HepG2 (cell line): Measurements from ENCODE around the gene CARD16. TPM values are rescaled to one million over a fixed set of nuclear protein-coding genes. Genes with fewer than 3 reads are reported as not detected.

Source experiments
- CREM ChIP-seq, 2 experiments: sonication (generic) in 1 of 2; formaldehyde crosslinking in 1 of 2; IDR thresholded peaks; 2 replicates each; pipeline versions ENCODE4 v1.4.0 to v1.6.1; 2016 to 2020; ENCODE audit warnings: antibody characterized with exemption in 1 of 2, mild to moderate bottlenecking in 1 of 2, missing genetic modification reagents in 1 of 2
- FOXC1 ChIP-seq: sonication (generic); formaldehyde crosslinking; IDR thresholded peaks from 2 replicates; pipeline ENCODE4 v1.8.0; 2022; ENCODE audit warnings: mild to moderate bottlenecking, missing genetic modification reagents, borderline replicate concordance
- GABPB1 ChIP-seq: IDR thresholded peaks from 2 replicates; pipeline ENCODE4 v1.6.1; 2016; ENCODE audit warnings: mild to moderate bottlenecking, missing genetic modification reagents, moderate library complexity, missing compliant biosample characterization
- KMT2B ChIP-seq: IDR thresholded peaks from 2 replicates; pipeline ENCODE4 v1.6.1; 2016; ENCODE audit warnings: missing genetic modification reagents, missing compliant biosample characterization
- NCOA1 ChIP-seq: sonication (generic); formaldehyde crosslinking; IDR thresholded peaks from 2 replicates; pipeline ENCODE4 v1.9.0; 2021; ENCODE audit warnings: missing genetic modification reagents
- NCOA2 ChIP-seq: sonication (generic); formaldehyde crosslinking; IDR thresholded peaks from 2 replicates; pipeline ENCODE4 v1.8.0; 2022; ENCODE audit warnings: inconsistent platforms
- SP140L ChIP-seq: sonication (generic); formaldehyde crosslinking; IDR thresholded peaks from 2 replicates; pipeline ENCODE4 v1.4.0; 2020; ENCODE audit warnings: missing genetic modification reagents, borderline replicate concordance
- YEATS2 ChIP-seq: sonication (generic); formaldehyde crosslinking; IDR thresholded peaks from 2 replicates; pipeline ENCODE4 v1.4.0; 2020; ENCODE audit warnings: missing genetic modification reagents, borderline replicate concordance
- ZFP62 ChIP-seq: sonication (generic); formaldehyde crosslinking; IDR thresholded peaks from 2 replicates; pipeline ENCODE4 v1.4.0; 2020; ENCODE audit warnings: missing genetic modification reagents
- ZNF292 ChIP-seq: sonication (generic); formaldehyde crosslinking; IDR thresholded peaks from 2 replicates; pipeline ENCODE4 v1.8.1; 2022; ENCODE audit warnings: mild to moderate bottlenecking, low read depth, missing genetic modification reagents, borderline replicate concordance
- ZNF501 ChIP-seq: sonication (generic); formaldehyde crosslinking; IDR thresholded peaks from 2 replicates; pipeline ENCODE4 v1.5.1; 2020; ENCODE audit warnings: mild to moderate bottlenecking, moderate library complexity, missing genetic modification reagents
- ZNF564 ChIP-seq: sonication (generic); formaldehyde crosslinking; IDR thresholded peaks from 2 replicates; pipeline ENCODE4 v1.8.1; 2023; ENCODE audit warnings: mild to moderate bottlenecking, missing genetic modification reagents
- ZNF768 ChIP-seq: sonication (generic); formaldehyde crosslinking; IDR thresholded peaks from 2 replicates; pipeline ENCODE4 v1.4.0; 2020; ENCODE audit warnings: missing genetic modification reagents
- ZNF878 ChIP-seq: sonication (generic); formaldehyde crosslinking; IDR thresholded peaks from 2 replicates; pipeline ENCODE4 v1.8.1; 2023; ENCODE audit warnings: mild to moderate bottlenecking, missing genetic modification reagents, moderate library complexity
- polyA plus RNA-seq, 8 experiments: library from polyadenylated mRNA; depleted of rRNA in 3 of 8; stranded (reverse) in 7 of 8; unstranded in 1 of 8; fragments of >200 nt; fragmentation: Illumina TruSeq in 4 of 8; extraction: Trizol in 4 of 8; gene quantifications; 2 replicates each; pipeline versions ENCODE4 v1.2.1 to v1.2.3, GENCODE V29; 2011 to 2016; ENCODE audit warnings: low read depth in 4 of 8, missing spikeins in 1 of 8, mixed read lengths in 1 of 8; ENCODE audit not compliant: insufficient read depth in 1 of 8
- total RNA-seq, 5 experiments: library from RNA; depleted of rRNA; stranded (reverse); fragments of >200 nt; fragmentation: Illumina TruSeq; extraction: Trizol; gene quantifications; 2 replicates each; pipeline ENCODE4 v1.2.3, GENCODE V29; 2016; ENCODE audit warnings: low read depth in 1 of 5
- TF ChIP-seq, protein P1 (sequence below), 2 experiments: sonication (generic) in 1 of 2; formaldehyde crosslinking in 1 of 2; IDR thresholded peaks; 2 replicates each; pipeline versions ENCODE4 v1.6.1 to v1.9.0; 2014 to 2022; ENCODE audit warnings: antibody characterized with exemption in 1 of 2, borderline replicate concordance in 1 of 2, inconsistent platforms in 1 of 2, low read depth in 1 of 2, missing genetic modification reagents in 1 of 2
- TF ChIP-seq, protein P2 (sequence below): sonication (generic); formaldehyde crosslinking; IDR thresholded peaks from 2 replicates; pipeline ENCODE4 v1.4.0; 2020; ENCODE audit warnings: mild to moderate bottlenecking, missing genetic modification reagents
- TF ChIP-seq, protein P3 (sequence below): sonication (generic); formaldehyde crosslinking; IDR thresholded peaks from 2 replicates; pipeline ENCODE4 v1.5.0; 2020; ENCODE audit warnings: missing genetic modification reagents
- TF ChIP-seq, protein P4 (sequence below): sonication (generic); formaldehyde crosslinking; IDR thresholded peaks from 2 replicates; pipeline ENCODE4 v1.4.0; 2020; ENCODE audit warnings: mild to moderate bottlenecking, missing genetic modification reagents
- TF ChIP-seq, protein P5 (sequence below): sonication (generic); formaldehyde crosslinking; IDR thresholded peaks from 2 replicates; pipeline ENCODE4 v1.8.1; 2023; ENCODE audit warnings: mild to moderate bottlenecking, inconsistent platforms, moderate library complexity, missing genetic modification reagents, borderline replicate concordance

Gene CARD16
- total and polyA plus RNA-seq, 2 of the 13 experiments (the other 11 are each of a cell fraction or from before 2014, with no cell fraction given) = 0.34 TPM; not detected in 1

DNA sequence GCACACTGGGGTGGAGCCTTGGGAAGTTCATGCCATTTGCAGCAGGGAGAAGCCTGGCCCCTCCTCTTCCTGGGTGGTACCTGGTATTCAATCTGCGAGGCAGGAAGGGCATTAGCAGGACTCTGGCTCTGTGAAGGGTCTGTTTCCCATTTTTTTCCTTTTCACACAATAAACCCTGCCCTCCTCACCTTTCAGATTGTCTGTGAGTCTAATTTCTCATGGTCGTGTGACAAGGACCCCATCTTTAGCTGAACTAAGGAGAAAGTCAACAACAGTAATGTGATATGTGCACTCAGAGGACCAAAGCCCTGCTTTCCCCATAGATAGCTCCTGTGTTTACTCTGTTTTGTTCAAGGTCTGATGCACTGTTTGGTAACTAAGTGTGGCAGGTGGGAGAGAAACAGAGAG, 50.1 kb downstream of the CARD16 start (continued):
- TF ChIP-seq, protein P1, sequence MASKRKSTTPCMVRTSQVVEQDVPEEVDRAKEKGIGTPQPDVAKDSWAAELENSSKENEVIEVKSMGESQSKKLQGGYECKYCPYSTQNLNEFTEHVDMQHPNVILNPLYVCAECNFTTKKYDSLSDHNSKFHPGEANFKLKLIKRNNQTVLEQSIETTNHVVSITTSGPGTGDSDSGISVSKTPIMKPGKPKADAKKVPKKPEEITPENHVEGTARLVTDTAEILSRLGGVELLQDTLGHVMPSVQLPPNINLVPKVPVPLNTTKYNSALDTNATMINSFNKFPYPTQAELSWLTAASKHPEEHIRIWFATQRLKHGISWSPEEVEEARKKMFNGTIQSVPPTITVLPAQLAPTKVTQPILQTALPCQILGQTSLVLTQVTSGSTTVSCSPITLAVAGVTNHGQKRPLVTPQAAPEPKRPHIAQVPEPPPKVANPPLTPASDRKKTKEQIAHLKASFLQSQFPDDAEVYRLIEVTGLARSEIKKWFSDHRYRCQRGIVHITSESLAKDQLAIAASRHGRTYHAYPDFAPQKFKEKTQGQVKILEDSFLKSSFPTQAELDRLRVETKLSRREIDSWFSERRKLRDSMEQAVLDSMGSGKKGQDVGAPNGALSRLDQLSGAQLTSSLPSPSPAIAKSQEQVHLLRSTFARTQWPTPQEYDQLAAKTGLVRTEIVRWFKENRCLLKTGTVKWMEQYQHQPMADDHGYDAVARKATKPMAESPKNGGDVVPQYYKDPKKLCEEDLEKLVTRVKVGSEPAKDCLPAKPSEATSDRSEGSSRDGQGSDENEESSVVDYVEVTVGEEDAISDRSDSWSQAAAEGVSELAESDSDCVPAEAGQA (IDR thresholded peaks at IDR 0.05; ENCODE audit: low read depth) = no peak
- TF ChIP-seq, protein P1 (CRISPR knock-in tag; IDR thresholded peaks at IDR 0.05; ENCODE audit: borderline replicate concordance) = no peak
- TF ChIP-seq ZNF292 (CRISPR knock-in tag) (0 out of 2 replicates have a peak, but pooled peaks have one; percentile 45), FOXC1 (peak; percentile 42; the same call in 1 of the 2 replicates), CREM (IDR thresholded peaks at IDR 0.05) (peak; percentile 44; the same call in 1 of the 2 replicates), CREM (CRISPR knock-in tag; IDR thresholded peaks at IDR 0.05) (no peak), NCOA1 (no peak), KMT2B (no peak), YEATS2 (no peak), ZNF878 (CRISPR knock-in tag) (no peak; the same call in 1 of the 2 replicates), ZNF564 (no peak), ZFP62 (CRISPR knock-in tag) (no peak), NCOA2 (CRISPR knock-in tag) (peak; percentile 79), SP140L (no peak), ZNF768 (CRISPR knock-in tag) (no peak), GABPB1 (peak; percentile 77), ZNF501 (CRISPR knock-in tag) (peak; percentile 77)
- TF ChIP-seq, protein P2, sequence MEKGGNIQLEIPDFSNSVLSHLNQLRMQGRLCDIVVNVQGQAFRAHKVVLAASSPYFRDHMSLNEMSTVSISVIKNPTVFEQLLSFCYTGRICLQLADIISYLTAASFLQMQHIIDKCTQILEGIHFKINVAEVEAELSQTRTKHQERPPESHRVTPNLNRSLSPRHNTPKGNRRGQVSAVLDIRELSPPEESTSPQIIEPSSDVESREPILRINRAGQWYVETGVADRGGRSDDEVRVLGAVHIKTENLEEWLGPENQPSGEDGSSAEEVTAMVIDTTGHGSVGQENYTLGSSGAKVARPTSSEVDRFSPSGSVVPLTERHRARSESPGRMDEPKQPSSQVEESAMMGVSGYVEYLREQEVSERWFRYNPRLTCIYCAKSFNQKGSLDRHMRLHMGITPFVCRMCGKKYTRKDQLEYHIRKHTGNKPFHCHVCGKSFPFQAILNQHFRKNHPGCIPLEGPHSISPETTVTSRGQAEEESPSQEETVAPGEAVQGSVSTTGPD (CRISPR knock-in tag) = no peak
- TF ChIP-seq, protein P3, sequence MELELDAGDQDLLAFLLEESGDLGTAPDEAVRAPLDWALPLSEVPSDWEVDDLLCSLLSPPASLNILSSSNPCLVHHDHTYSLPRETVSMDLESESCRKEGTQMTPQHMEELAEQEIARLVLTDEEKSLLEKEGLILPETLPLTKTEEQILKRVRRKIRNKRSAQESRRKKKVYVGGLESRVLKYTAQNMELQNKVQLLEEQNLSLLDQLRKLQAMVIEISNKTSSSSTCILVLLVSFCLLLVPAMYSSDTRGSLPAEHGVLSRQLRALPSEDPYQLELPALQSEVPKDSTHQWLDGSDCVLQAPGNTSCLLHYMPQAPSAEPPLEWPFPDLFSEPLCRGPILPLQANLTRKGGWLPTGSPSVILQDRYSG (CRISPR knock-in tag) = no peak
- TF ChIP-seq, protein P4, sequence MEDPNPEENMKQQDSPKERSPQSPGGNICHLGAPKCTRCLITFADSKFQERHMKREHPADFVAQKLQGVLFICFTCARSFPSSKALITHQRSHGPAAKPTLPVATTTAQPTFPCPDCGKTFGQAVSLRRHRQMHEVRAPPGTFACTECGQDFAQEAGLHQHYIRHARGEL (CRISPR knock-in tag) = no peak
- TF ChIP-seq, protein P5, sequence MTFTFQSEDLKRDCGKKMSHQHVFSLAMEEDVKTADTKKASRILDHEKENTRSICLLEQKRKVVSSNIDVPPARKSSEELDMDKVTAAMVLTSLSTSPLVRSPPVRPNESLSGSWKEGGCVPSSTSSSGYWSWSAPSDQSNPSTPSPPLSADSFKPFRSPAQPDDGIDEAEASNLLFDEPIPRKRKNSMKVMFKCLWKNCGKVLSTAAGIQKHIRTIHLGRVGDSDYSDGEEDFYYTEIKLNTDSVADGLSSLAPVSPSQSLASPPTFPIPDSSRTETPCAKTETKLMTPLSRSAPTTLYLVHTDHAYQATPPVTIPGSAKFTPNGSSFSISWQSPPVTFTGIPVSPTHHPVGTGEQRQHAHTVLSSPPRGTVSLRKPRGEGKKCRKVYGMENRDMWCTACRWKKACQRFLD (CRISPR knock-in tag) = no peak
